Right lobe of liver (tissue), 4 donors: ENCODE results near the gene SLC18A2.
"Not testable (repeated sequence)": the region's sequence is repeated elsewhere in the genome, so short reads cannot be mapped to it uniquely, and the experiment has no call there.

ENCODE experiments used
- CTCF ChIP-seq, 4 donors: fragments of 200-600 bp in 3 of 4; fragments of 450-650 bp in 1 of 4; IDR thresholded peaks; one replicate each; pipeline versions ENCODE4 v1.5.1 to v1.8.0; 2016 to 2022; ENCODE audit warnings: antibody characterized with exemption in 4 of 4, mild to moderate bottlenecking in 2 of 4
- POLR2A ChIP-seq: fragments of 450-650 bp; IDR thresholded peaks from one replicate; pipeline ENCODE4 v1.6.1; 2017; ENCODE audit warnings: antibody characterized with exemption, mild to moderate bottlenecking
- donor health status: DM: no; HTN: no; CAD: no.
- donor health status: DM: no; HTN: no; CAD: no.
- donor health status: DM: no; HTN: yes; CAD: no.

GRCh38 chr10:117230107-117230506 lies 10.8 kb upstream of the SLC18A2 start:
- not testable (repeated sequence) for TF ChIP-seq CTCF (IDR thresholded peaks at IDR 0.05); POLR2A
